Measurements from ENCODE around the gene UBE2M. TPM values are rescaled to one million over a fixed set of nuclear protein-coding genes. Genes with fewer than 3 reads are reported as not detected.

Gene UBE2M
- total RNA-seq, 4 donors from 2014 or later: 16.4 to 31.5 (median 21.7) TPM

DNA sequence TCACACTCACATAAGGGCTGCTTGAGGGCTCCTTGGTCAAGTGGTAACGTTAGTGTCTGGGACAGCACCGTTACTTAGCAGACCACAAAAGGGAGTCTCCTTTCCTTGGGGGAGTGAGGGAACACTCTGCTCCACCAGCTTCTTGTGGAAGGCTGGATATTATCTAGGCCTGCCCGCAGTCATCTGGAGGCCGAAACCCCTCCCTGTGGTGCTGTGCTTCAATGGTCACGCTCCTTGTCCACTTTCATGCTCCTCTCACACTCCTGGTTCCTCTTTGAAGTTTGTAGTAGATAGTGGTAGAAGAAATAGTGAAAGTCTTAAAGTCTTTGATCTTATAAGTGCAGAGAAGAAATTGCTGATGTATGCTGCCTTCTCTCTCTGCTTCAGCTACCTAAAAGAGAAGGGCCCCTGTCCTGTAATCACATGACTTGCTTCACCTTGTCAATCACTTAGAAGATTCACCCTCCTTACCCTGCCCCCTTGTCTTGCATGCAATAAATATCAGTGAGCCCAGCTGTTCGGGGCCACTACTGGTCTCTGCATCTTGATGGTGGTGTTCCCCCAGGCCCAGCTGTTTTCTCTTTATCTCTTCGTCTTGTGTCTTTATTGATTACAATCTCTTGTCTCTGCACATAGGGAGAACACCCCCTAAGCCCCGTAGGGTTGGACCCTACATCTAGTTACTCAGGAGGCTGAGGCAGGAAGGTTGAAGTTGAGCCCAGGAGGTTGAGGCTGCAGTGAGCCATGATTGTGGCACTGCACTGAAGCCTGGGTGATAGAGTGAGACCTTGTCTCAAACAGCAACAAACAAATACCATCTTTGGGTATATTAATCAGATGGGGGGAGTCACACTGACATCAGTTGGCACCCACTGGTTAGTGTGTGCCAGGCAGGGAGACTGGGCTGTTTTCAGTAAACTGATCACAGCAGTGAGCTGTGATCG, 26.4 kb upstream of the UBE2M start:
- H3K27me3 ChIP-seq: no peaks in the 10 kb centered on the region
- H3K27ac ChIP-seq: no peak overlapping the region
- H3K36me3 ChIP-seq: peaks cover 24% of the 10 kb centered on the region
- no peak overlapping the region for H3K4me3 ChIP-seq
- TF ChIP-seq, protein P1, sequence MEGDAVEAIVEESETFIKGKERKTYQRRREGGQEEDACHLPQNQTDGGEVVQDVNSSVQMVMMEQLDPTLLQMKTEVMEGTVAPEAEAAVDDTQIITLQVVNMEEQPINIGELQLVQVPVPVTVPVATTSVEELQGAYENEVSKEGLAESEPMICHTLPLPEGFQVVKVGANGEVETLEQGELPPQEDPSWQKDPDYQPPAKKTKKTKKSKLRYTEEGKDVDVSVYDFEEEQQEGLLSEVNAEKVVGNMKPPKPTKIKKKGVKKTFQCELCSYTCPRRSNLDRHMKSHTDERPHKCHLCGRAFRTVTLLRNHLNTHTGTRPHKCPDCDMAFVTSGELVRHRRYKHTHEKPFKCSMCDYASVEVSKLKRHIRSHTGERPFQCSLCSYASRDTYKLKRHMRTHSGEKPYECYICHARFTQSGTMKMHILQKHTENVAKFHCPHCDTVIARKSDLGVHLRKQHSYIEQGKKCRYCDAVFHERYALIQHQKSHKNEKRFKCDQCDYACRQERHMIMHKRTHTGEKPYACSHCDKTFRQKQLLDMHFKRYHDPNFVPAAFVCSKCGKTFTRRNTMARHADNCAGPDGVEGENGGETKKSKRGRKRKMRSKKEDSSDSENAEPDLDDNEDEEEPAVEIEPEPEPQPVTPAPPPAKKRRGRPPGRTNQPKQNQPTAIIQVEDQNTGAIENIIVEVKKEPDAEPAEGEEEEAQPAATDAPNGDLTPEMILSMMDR (IDR thresholded peaks at IDR 0.05): no peak
- no peak for TF ChIP-seq POLR2A (IDR thresholded peaks at IDR 0.05)
- no peak for TF ChIP-seq POLR2AphosphoS5 (IDR thresholded peaks at IDR 0.05)
- no peak for TF ChIP-seq EP300 (IDR thresholded peaks at IDR 0.05)
- H3K9me3 ChIP-seq: no peaks in the 10 kb centered on the region
- WGBS: 85% methylated on average over 7 of the region's 9 CpGs
- no peaks in the 10 kb centered on the region for H3K4me1 ChIP-seq
- DNase-seq (ENCODE audit: low spot score in 2 of 2): no peak

DNA sequence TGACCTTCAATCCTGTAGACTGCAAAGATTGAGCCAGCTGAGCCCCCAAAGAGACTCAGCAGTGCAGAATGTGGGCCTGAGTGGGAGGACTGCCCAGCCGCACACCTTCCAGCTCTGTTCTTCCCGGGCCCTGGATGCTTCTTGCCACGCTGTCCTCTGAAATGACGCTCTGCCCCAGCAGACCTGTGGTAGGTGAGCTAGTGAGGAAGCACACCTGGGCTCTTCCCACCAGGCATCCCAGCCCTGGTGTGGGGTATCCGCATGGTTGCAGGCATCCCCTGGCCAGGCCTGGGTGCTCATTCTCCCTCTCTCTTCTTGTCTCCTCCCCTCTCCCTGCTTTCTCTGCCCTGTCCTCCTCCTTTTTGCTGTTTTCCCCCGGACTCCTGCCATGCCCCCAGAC, 24.6 kb upstream of the UBE2M start:
- Histone ChIP-seq H3K27ac (no peak overlapping the region), H3K27me3 (no peaks in the 10 kb centered on the region), H3K4me3 (no peak overlapping the region), H3K9me3 (no peaks in the 10 kb centered on the region), H3K36me3 (peaks cover 24% of the 10 kb centered on the region), H3K4me1 (no peaks in the 10 kb centered on the region)
- DNase-seq (ENCODE audit: low spot score in 2 of 2): peak in 1 of 2 donors; percentile 68
- TF ChIP-seq EP300 (IDR thresholded peaks at IDR 0.05) (no peak), POLR2A (IDR thresholded peaks at IDR 0.05) (no peak), POLR2AphosphoS5 (IDR thresholded peaks at IDR 0.05) (no peak)
- TF ChIP-seq, protein P1 (IDR thresholded peaks at IDR 0.05): no peak
- 91% methylated on average over 6 of the region's 6 CpGs for WGBS

DNA sequence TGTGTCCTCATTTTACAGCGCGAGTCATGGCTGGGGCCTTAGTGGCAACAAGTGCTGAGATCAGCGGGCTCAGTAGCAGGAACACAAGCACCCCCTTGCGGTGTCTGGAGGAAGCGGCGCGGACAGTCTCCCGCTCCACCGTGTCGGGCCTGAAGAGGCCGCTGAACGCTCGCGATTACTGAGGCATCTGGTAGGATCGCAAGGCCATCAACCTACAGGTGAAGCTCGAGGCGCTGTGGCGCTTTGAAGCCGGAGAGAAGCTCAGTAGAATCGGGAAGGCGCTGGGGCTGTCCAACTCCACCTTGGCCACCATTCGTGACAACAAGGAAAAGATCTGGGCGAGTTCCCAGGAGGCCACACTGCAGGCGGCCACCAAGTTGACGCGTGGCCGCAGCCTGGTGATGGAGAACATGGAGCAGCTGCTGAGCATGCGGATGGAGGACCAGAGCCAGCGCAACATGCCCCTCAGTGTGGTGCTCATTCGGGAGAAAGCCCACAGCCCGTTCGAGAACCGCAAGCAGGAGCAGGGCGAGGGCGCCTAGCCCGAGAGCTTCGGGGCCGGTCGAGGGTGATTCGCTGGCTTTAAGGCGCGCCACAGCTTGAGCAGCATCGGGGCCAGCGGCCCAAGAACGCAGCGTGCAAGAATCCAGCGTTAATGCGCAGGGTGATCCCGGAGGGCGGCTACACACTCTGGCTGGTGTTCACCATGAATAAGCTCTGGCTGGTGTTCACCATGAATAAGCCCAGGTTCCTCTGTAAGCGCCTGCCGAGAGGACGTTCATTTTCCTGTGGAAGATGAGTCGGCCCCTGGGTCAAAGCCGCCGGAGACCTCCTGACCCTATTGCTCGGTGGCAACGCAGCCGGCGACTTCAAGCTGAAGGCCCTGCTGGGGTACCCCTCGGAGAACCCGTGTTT, 23.1 kb upstream of the UBE2M start:
- 74% methylated on average over 49 of the region's 62 CpGs for WGBS
- no peaks in the 10 kb centered on the region for H3K27me3 ChIP-seq
- no peak overlapping the region for H3K27ac ChIP-seq
- TF ChIP-seq POLR2A (IDR thresholded peaks at IDR 0.05) (no peak), POLR2AphosphoS5 (IDR thresholded peaks at IDR 0.05) (no peak), EP300 (IDR thresholded peaks at IDR 0.05) (no peak)
- TF ChIP-seq, protein P1 (IDR thresholded peaks at IDR 0.05): peak; percentile 54 to 82
- DNase-seq (ENCODE audit: low spot score in 2 of 2): peak; percentile 90 to 92
- no peak overlapping the region for H3K4me3 ChIP-seq
- no peaks in the 10 kb centered on the region for H3K9me3 ChIP-seq
- peaks cover 2% of the 10 kb centered on the region for H3K4me1 ChIP-seq
- peaks cover 24% of the 10 kb centered on the region for H3K36me3 ChIP-seq

DNA sequence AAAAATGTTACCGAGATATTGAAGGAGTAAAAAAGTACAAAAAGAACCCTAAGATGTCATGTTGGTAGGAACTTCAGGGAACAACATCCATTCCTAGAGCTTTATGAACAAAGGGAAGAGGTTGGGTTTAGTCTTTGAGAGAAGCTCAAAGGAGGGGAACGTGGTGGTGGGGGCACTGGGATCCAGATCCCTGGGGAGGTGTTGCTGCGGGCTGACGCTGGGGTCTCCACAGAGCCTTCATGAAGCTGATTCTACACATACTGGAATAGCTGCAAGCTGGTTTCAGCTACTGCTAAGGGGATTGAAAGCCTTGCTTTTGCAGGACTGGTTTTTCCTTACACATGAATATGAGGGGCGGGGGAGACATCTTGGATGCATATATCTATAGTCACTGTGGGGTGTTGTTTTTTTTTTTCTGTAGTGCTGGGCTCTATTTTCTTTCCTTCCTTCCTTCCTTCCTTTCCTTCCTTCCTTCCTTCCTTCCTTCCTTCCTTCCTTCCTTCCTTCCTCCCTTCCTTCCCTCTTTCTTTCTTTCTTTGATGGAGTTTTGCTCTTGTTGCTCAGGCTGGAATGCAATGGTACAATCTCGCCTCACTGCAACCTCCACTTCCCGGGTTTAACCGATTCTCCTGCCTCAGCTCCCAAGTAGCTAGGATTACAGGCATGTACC, 21.2 kb upstream of the UBE2M start:
- TF ChIP-seq, protein P1 (IDR thresholded peaks at IDR 0.05): no peak
- TF ChIP-seq POLR2AphosphoS5 (IDR thresholded peaks at IDR 0.05) (no peak), EP300 (IDR thresholded peaks at IDR 0.05) (no peak), POLR2A (IDR thresholded peaks at IDR 0.05) (no peak)
- no peaks in the 10 kb centered on the region for H3K27me3 ChIP-seq
- H3K36me3 ChIP-seq: peaks cover 24% of the 10 kb centered on the region
- peaks cover 12% of the 10 kb centered on the region for H3K4me1 ChIP-seq
- no peak for DNase-seq (ENCODE audit: low spot score in 2 of 2)
- H3K4me3 ChIP-seq: no peak overlapping the region
- H3K9me3 ChIP-seq: no peaks in the 10 kb centered on the region
- WGBS: 89% methylated on average over 8 of the region's 8 CpGs
- H3K27ac ChIP-seq: no peak overlapping the region

Data from suprapubic skin (tissue), 4 donors.